GM19467 (cell line): ENCODE data around the gene C1QTNF9.
"Not testable (repeated sequence)": the region's sequence is repeated elsewhere in the genome, so short reads cannot be mapped to it uniquely, and the experiment has no call there.

ENCODE experiments used
- ATAC-seq: cut with Tn5 transposase; IDR thresholded peaks from one replicate; pipeline ENCODE4 v1.9.1; 2021; ENCODE audit warnings: mild to moderate bottlenecking, moderate library complexity; ENCODE audit not compliant: unreplicated experiment

The C1QTNF9 gene, protein sequence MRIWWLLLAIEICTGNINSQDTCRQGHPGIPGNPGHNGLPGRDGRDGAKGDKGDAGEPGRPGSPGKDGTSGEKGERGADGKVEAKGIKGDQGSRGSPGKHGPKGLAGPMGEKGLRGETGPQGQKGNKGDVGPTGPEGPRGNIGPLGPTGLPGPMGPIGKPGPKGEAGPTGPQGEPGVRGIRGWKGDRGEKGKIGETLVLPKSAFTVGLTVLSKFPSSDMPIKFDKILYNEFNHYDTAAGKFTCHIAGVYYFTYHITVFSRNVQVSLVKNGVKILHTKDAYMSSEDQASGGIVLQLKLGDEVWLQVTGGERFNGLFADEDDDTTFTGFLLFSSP

DNA sequence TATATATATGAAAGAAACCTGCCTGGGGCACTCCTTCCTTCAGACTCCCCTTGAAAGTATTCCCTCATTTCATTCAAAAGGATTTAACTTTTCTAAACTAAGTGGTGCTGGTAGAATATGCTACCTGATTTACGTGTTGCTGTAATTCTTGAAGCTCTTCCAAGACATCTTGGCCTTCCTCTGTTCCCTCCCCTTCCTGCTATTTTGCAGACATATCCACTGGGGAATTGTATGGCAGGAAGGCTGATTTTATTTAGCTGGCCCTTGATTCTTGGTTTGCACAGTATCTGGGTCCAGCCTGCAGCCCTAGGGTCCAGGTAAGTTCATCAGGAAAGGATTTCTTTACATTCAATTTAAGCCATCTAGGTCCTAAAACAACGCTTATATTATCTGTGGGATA is at the start of gene C1QTNF9:
C1QTNF9 (plus strand) TSS at position 281 of the 400 bp plus-strand sequence. CDS start 6,424 bp downstream, outside the sequence.
- not testable (repeated sequence) for ATAC-seq

DNA sequence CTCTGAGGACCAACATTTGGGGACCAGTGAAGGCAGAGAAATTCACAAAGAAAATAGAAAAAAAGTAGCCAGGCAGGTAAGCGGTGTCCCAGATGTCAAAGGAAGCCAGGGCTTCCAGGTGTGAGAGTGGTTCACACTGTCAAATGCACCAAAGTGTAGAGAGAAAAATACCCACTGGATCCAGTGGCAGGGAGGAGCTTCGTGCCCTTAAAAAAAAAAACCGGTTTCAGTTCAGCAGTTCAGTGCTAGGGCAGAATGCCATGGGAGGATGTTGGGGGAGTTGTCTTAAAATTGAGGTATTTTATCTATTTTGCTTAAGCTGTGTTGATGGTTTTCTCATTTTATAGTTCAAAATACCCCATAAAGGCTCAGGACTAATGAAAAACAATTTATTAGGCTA is 47.8 kb upstream of the C1QTNF9 start:
- ATAC-seq, result no peak

- no peak for ATAC-seq
Observed at GRCh38 chr13:24263632-24264031, 45.7 kb upstream of the C1QTNF9 start.

DNA sequence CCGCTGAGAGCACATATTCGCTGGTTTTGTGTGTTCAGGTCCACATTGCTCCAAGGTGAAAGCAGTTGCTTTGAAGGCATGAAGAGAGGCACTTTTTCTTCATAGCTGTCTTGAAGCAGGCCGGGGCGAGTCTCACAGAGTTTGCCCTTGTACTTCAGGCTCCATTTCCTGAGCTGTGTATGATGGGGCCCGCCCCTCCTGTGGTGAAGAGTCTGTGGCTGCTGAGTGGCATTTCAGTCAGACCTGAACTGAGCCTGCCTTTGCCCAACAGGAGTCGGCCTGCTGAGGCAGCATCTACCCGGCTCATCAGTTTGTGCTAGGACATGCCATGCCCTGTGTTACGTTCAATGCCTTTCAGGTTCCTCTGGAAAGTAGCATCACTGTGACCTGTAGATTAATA is 44.4 kb upstream of the C1QTNF9 start:
- ATAC-seq, result no peak

GRCh38 chr13:24265453-24265852 is 43.9 kb upstream of the C1QTNF9 start:
- ATAC-seq, result no peak

DNA sequence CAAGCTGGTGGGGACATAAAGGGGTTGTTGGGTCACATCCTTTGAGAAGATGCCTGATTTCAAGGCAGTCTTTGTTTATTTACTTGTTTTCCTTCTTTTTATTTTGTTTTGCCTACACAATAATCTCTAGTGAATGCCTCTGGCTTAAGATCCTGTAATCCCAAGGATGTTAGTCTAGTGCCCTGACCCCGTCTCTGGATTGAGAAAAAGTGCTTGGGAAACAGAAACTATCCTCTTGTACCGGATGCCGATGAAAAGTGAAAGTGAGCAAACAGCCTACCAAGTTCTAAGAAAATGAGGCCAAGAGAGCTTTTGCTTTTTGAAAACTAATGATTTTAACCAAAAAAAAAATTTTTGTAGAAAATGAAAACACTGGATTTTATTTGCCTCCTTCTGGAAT is 42.1 kb upstream of the C1QTNF9 start:
- no peak for ATAC-seq

GRCh38 chr13:24267801-24268200 is 41.6 kb upstream of the C1QTNF9 start:
- ATAC-seq, result no peak

- ATAC-seq, result no peak
Observed at GRCh38 chr13:24269821-24270220, 39.6 kb upstream of the C1QTNF9 start.

DNA sequence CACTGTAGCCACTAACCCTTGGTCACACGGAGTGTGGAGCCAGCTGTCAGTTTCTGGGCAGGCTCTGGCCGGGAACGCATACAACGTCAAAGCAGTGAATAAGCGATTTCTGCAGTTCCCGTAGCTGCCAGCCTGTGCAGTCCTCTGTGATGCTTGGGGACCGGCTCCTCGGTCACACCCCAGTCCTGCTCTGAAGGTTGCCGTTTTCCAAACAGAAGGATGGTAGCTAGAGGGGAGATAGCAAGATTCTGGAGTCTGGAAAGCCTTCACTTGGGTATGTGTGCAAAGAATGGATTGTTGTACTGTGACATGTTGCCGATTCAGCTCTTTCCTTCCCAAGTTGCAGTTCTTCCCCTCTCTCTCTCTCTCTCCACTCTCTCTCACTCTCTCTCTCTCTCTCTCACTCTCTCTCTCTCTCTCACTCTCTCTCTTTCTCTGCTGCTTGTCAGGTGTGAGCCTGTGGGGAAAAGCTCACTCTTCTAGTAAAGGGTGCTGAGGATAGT is 38.7 kb upstream of the C1QTNF9 start:
- peak; percentile 52 for ATAC-seq

DNA sequence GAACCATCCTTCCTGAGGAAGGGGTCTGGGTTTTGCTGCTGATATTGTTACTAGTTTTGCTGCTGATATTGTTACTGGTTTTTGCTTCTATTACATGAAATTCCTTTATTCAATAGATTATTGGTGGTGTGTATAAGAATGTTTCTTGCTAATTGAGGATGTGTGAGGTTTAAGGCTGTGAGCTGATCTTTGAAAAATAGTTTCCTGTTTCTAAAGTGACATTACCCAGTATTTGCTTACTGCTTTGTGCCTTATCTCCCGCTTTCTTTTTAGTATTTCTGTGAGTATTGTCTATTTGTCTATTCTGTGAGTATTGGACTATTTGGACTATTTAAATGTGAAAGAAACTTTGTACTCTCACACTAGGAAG is 38.2 kb upstream of the C1QTNF9 start:
- ATAC-seq, result no peak

GRCh38 chr13:24271601-24272451 is 37.6 kb upstream of the C1QTNF9 start:
- ATAC-seq, result peak; percentile 42

- no peak for ATAC-seq
Observed at GRCh38 chr13:24272452-24273161, 36.8 kb upstream of the C1QTNF9 start.

GRCh38 chr13:24273926-24274325 is 35.5 kb upstream of the C1QTNF9 start:
- ATAC-seq, result no peak

GRCh38 chr13:24274452-24275021 is 34.8 kb upstream of the C1QTNF9 start:
- peak; percentile 45 for ATAC-seq

GRCh38 chr13:24275041-24275440 is 34.3 kb upstream of the C1QTNF9 start:
- ATAC-seq, result no peak

GRCh38 chr13:24276306-24276705 is 33.1 kb upstream of the C1QTNF9 start:
- no peak for ATAC-seq

DNA sequence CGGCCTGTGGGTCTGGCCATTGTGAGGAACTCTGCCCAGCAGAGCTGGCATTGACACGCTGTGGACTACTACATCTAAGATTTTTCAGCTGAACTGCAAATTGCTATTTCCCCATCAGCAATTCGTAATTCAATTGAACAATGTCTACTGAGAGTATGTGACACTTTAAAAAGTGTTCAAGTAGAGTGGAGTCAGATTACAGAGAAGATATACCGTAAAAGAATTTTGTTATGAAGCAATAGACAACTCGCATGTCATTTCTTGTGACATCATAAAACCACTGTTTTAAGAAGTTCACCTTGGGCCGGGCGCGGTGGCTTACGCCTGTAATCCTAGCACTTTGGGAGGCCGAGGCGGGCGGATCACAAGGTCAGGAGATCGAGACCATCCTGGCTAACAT is 32.5 kb upstream of the C1QTNF9 start:
- ATAC-seq, result no peak

- ATAC-seq, result no peak
Observed at GRCh38 chr13:24277761-24278160, 31.6 kb upstream of the C1QTNF9 start.

GRCh38 chr13:24279327-24280110 is 29.9 kb upstream of the C1QTNF9 start:
- ATAC-seq, result no peak

DNA sequence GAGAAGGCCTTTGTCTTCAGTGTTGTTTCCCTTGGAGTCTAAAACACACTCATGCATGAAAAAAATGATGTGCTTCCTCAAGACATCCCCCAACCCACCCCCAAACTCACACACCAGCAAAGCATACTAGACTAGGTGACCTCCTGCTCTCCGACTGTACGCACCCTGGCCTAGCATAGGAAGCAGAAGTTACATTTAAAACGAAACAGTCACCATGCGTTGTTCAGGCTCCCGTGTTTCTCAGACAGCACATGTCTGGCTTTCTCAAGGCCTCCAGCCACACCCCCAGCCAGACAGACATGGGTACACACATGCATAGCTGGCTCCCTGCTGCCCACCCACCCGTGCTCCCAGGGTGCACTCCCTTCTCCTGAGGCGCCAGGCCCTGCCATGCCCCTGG is 28.7 kb upstream of the C1QTNF9 start:
- ATAC-seq, result peak; percentile 48
